Hepatocyte (in vitro differentiated cells): ENCODE data around the gene OR5T1.

Experiments
- EZH2 ChIP-seq: fragments of 200-600 bp; sonication (generic); IDR thresholded peaks from 2 replicates; pipeline ENCODE4 v1.6.1; 2016; ENCODE audit warnings: antibody characterized with exemption, mild to moderate bottlenecking, borderline replicate concordance
- TF ChIP-seq, protein P1 (sequence below): fragments of 200-600 bp; sonication (generic); IDR thresholded peaks from 2 replicates; pipeline ENCODE4 v1.5.1; 2016; ENCODE audit warnings: antibody characterized with exemption, mild to moderate bottlenecking; ENCODE audit not compliant: poor library complexity

DNA sequence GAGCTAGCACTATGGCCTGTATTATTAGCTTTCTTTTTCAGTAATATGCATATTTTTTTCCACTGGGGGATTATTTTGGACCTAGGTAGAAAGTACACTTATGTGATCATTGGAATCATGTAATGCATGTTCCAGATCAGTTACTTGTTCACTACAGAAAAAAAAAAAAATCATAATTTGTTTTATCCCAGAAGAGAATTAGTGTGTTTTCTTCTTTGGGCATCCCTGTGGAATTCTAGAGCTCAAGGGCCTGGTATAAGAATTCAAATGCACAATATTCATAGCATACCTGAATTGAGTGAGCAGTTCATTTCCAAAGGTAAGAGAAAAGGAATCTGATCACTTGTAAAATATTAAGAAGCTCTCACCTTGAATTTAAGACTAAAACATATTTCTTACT is at the start of gene OR5T1:
- TF ChIP-seq, protein P1, sequence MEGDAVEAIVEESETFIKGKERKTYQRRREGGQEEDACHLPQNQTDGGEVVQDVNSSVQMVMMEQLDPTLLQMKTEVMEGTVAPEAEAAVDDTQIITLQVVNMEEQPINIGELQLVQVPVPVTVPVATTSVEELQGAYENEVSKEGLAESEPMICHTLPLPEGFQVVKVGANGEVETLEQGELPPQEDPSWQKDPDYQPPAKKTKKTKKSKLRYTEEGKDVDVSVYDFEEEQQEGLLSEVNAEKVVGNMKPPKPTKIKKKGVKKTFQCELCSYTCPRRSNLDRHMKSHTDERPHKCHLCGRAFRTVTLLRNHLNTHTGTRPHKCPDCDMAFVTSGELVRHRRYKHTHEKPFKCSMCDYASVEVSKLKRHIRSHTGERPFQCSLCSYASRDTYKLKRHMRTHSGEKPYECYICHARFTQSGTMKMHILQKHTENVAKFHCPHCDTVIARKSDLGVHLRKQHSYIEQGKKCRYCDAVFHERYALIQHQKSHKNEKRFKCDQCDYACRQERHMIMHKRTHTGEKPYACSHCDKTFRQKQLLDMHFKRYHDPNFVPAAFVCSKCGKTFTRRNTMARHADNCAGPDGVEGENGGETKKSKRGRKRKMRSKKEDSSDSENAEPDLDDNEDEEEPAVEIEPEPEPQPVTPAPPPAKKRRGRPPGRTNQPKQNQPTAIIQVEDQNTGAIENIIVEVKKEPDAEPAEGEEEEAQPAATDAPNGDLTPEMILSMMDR, result no peak
- TF ChIP-seq EZH2, result no peak
